HepG2 (cell line): Measurements from ENCODE around the gene CMTM3. TPM values are rescaled to one million over a fixed set of nuclear protein-coding genes. Genes with fewer than 3 reads are reported as not detected.

ENCODE experiments used
- ATAC-seq: fragments of 200-7000 bp; cut with Tn5 transposase; 3 replicates; pipeline ENCODE4 v1.9.1; 2020; ENCODE audit warnings: mild to moderate bottlenecking, moderate library complexity
- BruUV-seq: library from RNA; stranded (reverse); fragments of 400-500 nt; replicated peaks from 2 replicates; lab custom pipeline; 2021; lab: Mats Ljungman, UMichigan
- CTCF ChIA-PET: fragments of 300-600 bp; formaldehyde crosslinking; extraction: SDS; loops from one replicate; lab custom pipeline; 2021; ENCODE audit warnings: low total read pairs, inconsistent platforms, low intra/inter-chr PET ratio; lab: Yijun Ruan, JAX
- POLR2A ChIA-PET: fragments of 350-600 bp; sonication (Branson Sonifier 250); formaldehyde crosslinking; loops from one replicate; lab custom pipeline; 2020; ENCODE audit warnings: antibody characterized with exemption, inconsistent platforms; lab: Yijun Ruan, JAX
- DNase-seq: peaks from one replicate; pipeline ENCODE4 v3.0.0-alpha.2; 2015; ENCODE audit warnings: low spot score
- FAIRE-seq: peaks from 3 replicates; lab custom pipeline; 2011; peaks lifted over from hg19 to GRCh38; lab: Jason Lieb, UNC
- H2AFZ ChIP-seq: one replicate; pipeline ENCODE4 v1.6.1; 2011; ENCODE audit warnings: low read length, inconsistent platforms
- H3K27ac ChIP-seq: fragments of 300-600 bp; 3 replicates; pipeline ENCODE4 v1.8.0; 2011; ENCODE audit warnings: mixed run types, mild to moderate bottlenecking, mixed read lengths, low read length, inconsistent platforms; ENCODE audit not compliant: insufficient read depth; ENCODE audit errors: extremely low read length
- H3K27me3 ChIP-seq, 2 experiments: fragments of 200-600 bp in 1 of 2; 2 replicates in 1 of 2; 3 replicates in 1 of 2; pipeline versions ENCODE4 v1.6.0 to v1.8.0; 2011; ENCODE audit warnings: low read length in 2 of 2, mild to moderate bottlenecking in 2 of 2, moderate library complexity in 2 of 2, inconsistent platforms in 1 of 2; ENCODE audit not compliant: insufficient read depth in 2 of 2, control insufficient read depth in 1 of 2
- H3K36me3 ChIP-seq, 2 experiments: fragments of 200-600 bp in 1 of 2; replicated peaks in 1 of 2; 2 replicates in 1 of 2; 3 replicates in 1 of 2; pipeline versions ENCODE4 v1.5.1 to v1.8.0; 2011; ENCODE audit warnings: low read length in 2 of 2, inconsistent platforms in 1 of 2; ENCODE audit not compliant: insufficient read depth in 2 of 2, control insufficient read depth in 1 of 2
- H3K4me1 ChIP-seq: 2 replicates; pipeline ENCODE4 v1.5.1; 2012; ENCODE audit warnings: low read length, inconsistent platforms; ENCODE audit not compliant: insufficient read depth
- H3K4me2 ChIP-seq: 2 replicates; pipeline ENCODE4 v1.6.0; 2011; ENCODE audit warnings: low read depth, low read length, inconsistent platforms
- H3K4me3 ChIP-seq, 3 experiments: fragments of 200-600 bp in 1 of 3; sonication (generic), shearing (Covaris generic) in 1 of 3; replicated peaks in 1 of 3; 2 replicates each; pipeline ENCODE4 v1.5.1; 2011 to 2016; ENCODE audit warnings: low read length in 3 of 3, inconsistent platforms in 2 of 3, low read depth in 2 of 3, mild to moderate bottlenecking in 2 of 3, control low read depth in 1 of 3, mixed read lengths in 1 of 3; ENCODE audit not compliant: insufficient read depth in 1 of 3
- H3K79me2 ChIP-seq: one replicate; pipeline ENCODE4 v1.6.1; 2011; ENCODE audit warnings: low read length, inconsistent platforms; ENCODE audit not compliant: insufficient read depth
- H3K9ac ChIP-seq: 2 replicates; pipeline ENCODE4 v1.6.0; 2011; ENCODE audit warnings: mild to moderate bottlenecking, low read depth, low read length, inconsistent platforms; ENCODE audit not compliant: insufficient read depth
- H3K9me3 ChIP-seq: 2 replicates; pipeline ENCODE4 v1.5.1; 2012; ENCODE audit warnings: mild to moderate bottlenecking, low read length
- H4K20me1 ChIP-seq: 2 replicates; pipeline ENCODE4 v1.6.0; 2011; ENCODE audit warnings: inconsistent platforms, mild to moderate bottlenecking, low read length, moderate library complexity; ENCODE audit not compliant: insufficient read depth
- CREBL2 ChIP-seq: sonication (generic); formaldehyde crosslinking; IDR thresholded peaks from 2 replicates; pipeline ENCODE4 v1.8.1; 2023; ENCODE audit warnings: missing genetic modification reagents, mild to moderate bottlenecking, borderline replicate concordance
- GATA4 ChIP-seq: sonication (generic); IDR thresholded peaks from 2 replicates; pipeline ENCODE4 v1.6.1; 2016; ENCODE audit warnings: antibody characterized with exemption, low read depth, borderline replicate concordance
- HOXD1 ChIP-seq: sonication (generic); formaldehyde crosslinking; IDR thresholded peaks from 2 replicates; pipeline ENCODE4 v1.5.0; 2020; ENCODE audit warnings: missing genetic modification reagents
- NRL ChIP-seq: sonication (generic); formaldehyde crosslinking; IDR thresholded peaks from 2 replicates; pipeline ENCODE4 v1.5.0; 2020; ENCODE audit warnings: missing genetic modification reagents, mild to moderate bottlenecking, moderate library complexity, borderline replicate concordance
- ZBTB38 ChIP-seq: sonication (generic); formaldehyde crosslinking; IDR thresholded peaks from 2 replicates; pipeline ENCODE4 v1.5.1; 2020; ENCODE audit warnings: mild to moderate bottlenecking, missing genetic modification reagents
- ZNF235 ChIP-seq: sonication (generic); formaldehyde crosslinking; IDR thresholded peaks from 2 replicates; pipeline ENCODE4 v1.8.1; 2023; ENCODE audit warnings: mild to moderate bottlenecking, missing genetic modification reagents, borderline replicate concordance
- WGBS: methylation state at CpG from one replicate; pipeline ENCODE4 v1.1.6; 2017; ENCODE audit warnings: low lambda C conversion rate; 5-methylcytosine and 5-hydroxymethylcytosine counted together
- in situ Hi-C: cut with HindIII; loops from 2 replicates; pipeline ENCODE4 v1.10.0; 2017; ENCODE audit warnings: low pct_unique_long_range_greater_than_20kb; ENCODE audit not compliant: extremely low pct_ligation_motif_present
- intact Hi-C: fragments of 100-400 bp; cut with micrococcal nuclease; formaldehyde crosslinking; loops from one replicate; pipeline ENCODE4 v1.10.0; 2022; ENCODE audit not compliant: unreplicated experiment
- polyA plus RNA-seq, 8 experiments: library from polyadenylated mRNA; depleted of rRNA in 3 of 8; stranded (reverse) in 7 of 8; unstranded in 1 of 8; fragments of >200 nt; fragmentation: Illumina TruSeq in 4 of 8; extraction: Trizol in 4 of 8; gene quantifications; 2 replicates each; pipeline versions ENCODE4 v1.2.1 to v1.2.3, GENCODE V29; 2011 to 2016; ENCODE audit warnings: low read depth in 4 of 8, missing spikeins in 1 of 8, mixed read lengths in 1 of 8; ENCODE audit not compliant: insufficient read depth in 1 of 8
- total RNA-seq, 5 experiments: library from RNA; depleted of rRNA; stranded (reverse); fragments of >200 nt; fragmentation: Illumina TruSeq; extraction: Trizol; gene quantifications; 2 replicates each; pipeline ENCODE4 v1.2.3, GENCODE V29; 2016; ENCODE audit warnings: low read depth in 1 of 5
- TF ChIP-seq, protein P1 (sequence below): sonication (generic); formaldehyde crosslinking; IDR thresholded peaks from 2 replicates; pipeline ENCODE4 v1.5.1; 2020; ENCODE audit warnings: mild to moderate bottlenecking, missing genetic modification reagents, moderate library complexity

The CMTM3 gene
- total and polyA plus RNA-seq, 2 of the 13 experiments (the other 11 are each of a cell fraction or from before 2014, with no cell fraction given): 29.2 to 48.7 TPM

DNA sequence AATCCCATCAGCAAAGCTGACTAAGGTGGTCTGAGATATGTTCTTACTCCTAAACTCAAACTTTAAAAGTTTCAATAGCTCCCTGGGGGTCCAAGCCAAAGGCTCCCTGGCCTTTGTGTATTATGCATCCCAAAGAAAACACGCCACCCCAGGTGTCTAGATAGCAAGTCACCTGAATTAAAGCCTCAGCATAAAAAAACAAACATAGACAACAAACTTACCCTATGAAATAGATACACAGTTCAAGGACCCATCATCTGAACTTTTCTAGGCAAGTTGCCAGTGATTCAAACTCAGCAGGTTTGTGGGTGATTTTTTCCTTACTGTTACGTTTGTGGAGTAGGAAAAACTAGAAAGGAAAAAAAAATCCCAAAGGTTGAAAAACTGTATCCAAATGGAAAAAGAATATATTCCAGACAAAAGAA lies 12.5 kb downstream of the CMTM3 start (continued):
- no peak for TF ChIP-seq GATA4
- TF ChIP-seq, all 625 proteins: peak for 35

- CTCF ChIA-PET: no interaction called here
- Histone ChIP-seq H3K9ac (no peak overlapping the region), H3K4me1 (peaks cover 36% of the 10 kb centered on the region)
- in situ Hi-C loops (no loop called here), intact Hi-C loops (no loop called here)
- POLR2A ChIA-PET: interaction anchor here (1.7 kb wide), 1 partner anchor 9 kb away, joined by 4 read pairs; no protein-coding TSS in a partner anchor
- BruUV-seq: no TSS peak
- ATAC-seq (peak; percentile 39), DNase-seq (no peak)
- TF ChIP-seq, protein P1, sequence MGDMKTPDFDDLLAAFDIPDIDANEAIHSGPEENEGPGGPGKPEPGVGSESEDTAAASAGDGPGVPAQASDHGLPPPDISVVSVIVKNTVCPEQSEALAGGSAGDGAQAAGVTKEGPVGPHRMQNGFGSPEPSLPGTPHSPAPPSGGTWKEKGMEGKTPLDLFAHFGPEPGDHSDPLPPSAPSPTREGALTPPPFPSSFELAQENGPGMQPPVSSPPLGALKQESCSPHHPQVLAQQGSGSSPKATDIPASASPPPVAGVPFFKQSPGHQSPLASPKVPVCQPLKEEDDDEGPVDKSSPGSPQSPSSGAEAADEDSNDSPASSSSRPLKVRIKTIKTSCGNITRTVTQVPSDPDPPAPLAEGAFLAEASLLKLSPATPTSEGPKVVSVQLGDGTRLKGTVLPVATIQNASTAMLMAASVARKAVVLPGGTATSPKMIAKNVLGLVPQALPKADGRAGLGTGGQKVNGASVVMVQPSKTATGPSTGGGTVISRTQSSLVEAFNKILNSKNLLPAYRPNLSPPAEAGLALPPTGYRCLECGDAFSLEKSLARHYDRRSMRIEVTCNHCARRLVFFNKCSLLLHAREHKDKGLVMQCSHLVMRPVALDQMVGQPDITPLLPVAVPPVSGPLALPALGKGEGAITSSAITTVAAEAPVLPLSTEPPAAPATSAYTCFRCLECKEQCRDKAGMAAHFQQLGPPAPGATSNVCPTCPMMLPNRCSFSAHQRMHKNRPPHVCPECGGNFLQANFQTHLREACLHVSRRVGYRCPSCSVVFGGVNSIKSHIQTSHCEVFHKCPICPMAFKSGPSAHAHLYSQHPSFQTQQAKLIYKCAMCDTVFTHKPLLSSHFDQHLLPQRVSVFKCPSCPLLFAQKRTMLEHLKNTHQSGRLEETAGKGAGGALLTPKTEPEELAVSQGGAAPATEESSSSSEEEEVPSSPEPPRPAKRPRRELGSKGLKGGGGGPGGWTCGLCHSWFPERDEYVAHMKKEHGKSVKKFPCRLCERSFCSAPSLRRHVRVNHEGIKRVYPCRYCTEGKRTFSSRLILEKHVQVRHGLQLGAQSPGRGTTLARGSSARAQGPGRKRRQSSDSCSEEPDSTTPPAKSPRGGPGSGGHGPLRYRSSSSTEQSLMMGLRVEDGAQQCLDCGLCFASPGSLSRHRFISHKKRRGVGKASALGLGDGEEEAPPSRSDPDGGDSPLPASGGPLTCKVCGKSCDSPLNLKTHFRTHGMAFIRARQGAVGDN (CRISPR knock-in tag): peak; percentile 48
- TF ChIP-seq CREBL2 (CRISPR knock-in tag): no peak
- 0 out of 2 replicates have a peak, but pooled peaks have one; percentile 17 for TF ChIP-seq HOXD1 (CRISPR knock-in tag)
- peak; percentile 59; the same call in 1 of the 2 replicates for TF ChIP-seq ZBTB38 (CRISPR knock-in tag)
- TF ChIP-seq ZNF235 (CRISPR knock-in tag): no peak
- TF ChIP-seq NRL (CRISPR knock-in tag): 0 out of 2 replicates have a peak, but pooled peaks have one; percentile 35
- TF ChIP-seq, all 625 proteins: peak for 4
- H3K4me2 ChIP-seq: no peak overlapping the region
- no peaks in the 10 kb centered on the region for H3K79me2 ChIP-seq
- H4K20me1 ChIP-seq: no peaks in the 10 kb centered on the region
- no peaks in the 10 kb centered on the region for H3K27me3 ChIP-seq
- no peak for FAIRE-seq
- no peak overlapping the region for H3K4me3 ChIP-seq
- H3K36me3 ChIP-seq: peaks cover 3 to 30% of the 10 kb centered on the region in 2 experiments
- no peaks in the 10 kb centered on the region for H3K9me3 ChIP-seq
- 76% methylated on average over 7 of the region's 7 CpGs for WGBS
- H2AFZ ChIP-seq: no peak overlapping the region
- H3K27ac ChIP-seq: peak overlapping the region; percentile 39
Measured at GRCh38 chr16:66617728-66618127, 13.2 kb downstream of the CMTM3 start.
